ENCODE results near the gene PDGFRB.

The PDGFRB gene

GRCh38 chr5:150113047-150113744, 42.4 kb downstream of the PDGFRB start:
- H3K27me3 ChIP-seq (ENCODE audit: insufficient read depth, poor library complexity, severe bottlenecking): no peaks in the 10 kb centered on the region
- H3K4me3 ChIP-seq (replicated peaks; ENCODE audit: insufficient read depth, low read length): no peak overlapping the region
- DNase-seq (ENCODE audit: low read depth in 1 of 2, low spot score in 1 of 2): peak; percentile 33 to 71
- TF ChIP-seq GABPA (IDR thresholded peaks at IDR 0.05; ENCODE audit: low read depth) (no peak), POLR2AphosphoS5 (IDR thresholded peaks at IDR 0.05; ENCODE audit: low read depth) (no peak), SPI1 (IDR thresholded peaks at IDR 0.05; ENCODE audit: borderline replicate concordance, low read depth) (peak; percentile 91)
- no peak overlapping the region for H3K27ac ChIP-seq (replicated peaks)

GRCh38 chr5:150112201-150113046, 43.2 kb downstream of the PDGFRB start:
- Histone ChIP-seq H3K4me3 (replicated peaks; ENCODE audit: insufficient read depth, low read length) (no peak overlapping the region), H3K27me3 (ENCODE audit: insufficient read depth, poor library complexity, severe bottlenecking) (no peaks in the 10 kb centered on the region), H3K27ac (replicated peaks) (no peak overlapping the region)
- TF ChIP-seq REST (IDR thresholded peaks at IDR 0.05; ENCODE audit: insufficient replicate concordance, low read depth): no peak
- TF ChIP-seq CTCF (IDR thresholded peaks at IDR 0.05; ENCODE audit: insufficient read depth, low read length): no peak
- no peak for TF ChIP-seq SPI1 (IDR thresholded peaks at IDR 0.05; ENCODE audit: borderline replicate concordance, low read depth)
- TF ChIP-seq GABPA (IDR thresholded peaks at IDR 0.05; ENCODE audit: low read depth): no peak
- TF ChIP-seq POLR2AphosphoS5 (IDR thresholded peaks at IDR 0.05; ENCODE audit: low read depth): no peak
- DNase-seq (ENCODE audit: low read depth in 1 of 2, low spot score in 1 of 2): no peak

- Histone ChIP-seq H3K4me3 (replicated peaks; ENCODE audit: insufficient read depth, low read length) (no peak overlapping the region), H3K27me3 (ENCODE audit: insufficient read depth, poor library complexity, severe bottlenecking) (no peaks in the 10 kb centered on the region), H3K27ac (replicated peaks) (no peak overlapping the region)
- no peak for DNase-seq (ENCODE audit: low read depth in 1 of 2, low spot score in 1 of 2)
- TF ChIP-seq SPI1 (IDR thresholded peaks at IDR 0.05; ENCODE audit: borderline replicate concordance, low read depth) (no peak), POLR2AphosphoS5 (IDR thresholded peaks at IDR 0.05; ENCODE audit: low read depth) (no peak), REST (IDR thresholded peaks at IDR 0.05; ENCODE audit: insufficient replicate concordance, low read depth) (no peak), CTCF (IDR thresholded peaks at IDR 0.05; ENCODE audit: insufficient read depth, low read length) (no peak), GABPA (IDR thresholded peaks at IDR 0.05; ENCODE audit: low read depth) (no peak)
Measured at GRCh38 chr5:150111122-150111521, 44.5 kb downstream of the PDGFRB start.

GRCh38 chr5:150109921-150110320, 45.7 kb downstream of the PDGFRB start:
- Histone ChIP-seq H3K27me3 (ENCODE audit: insufficient read depth, poor library complexity, severe bottlenecking) (no peaks in the 10 kb centered on the region), H3K27ac (replicated peaks) (no peak overlapping the region), H3K4me3 (replicated peaks; ENCODE audit: insufficient read depth, low read length) (no peak overlapping the region)
- DNase-seq (ENCODE audit: low read depth in 1 of 2, low spot score in 1 of 2): no peak
- TF ChIP-seq REST (IDR thresholded peaks at IDR 0.05; ENCODE audit: insufficient replicate concordance, low read depth): no peak
- no peak for TF ChIP-seq POLR2AphosphoS5 (IDR thresholded peaks at IDR 0.05; ENCODE audit: low read depth)
- TF ChIP-seq GABPA (IDR thresholded peaks at IDR 0.05; ENCODE audit: low read depth): no peak
- no peak for TF ChIP-seq CTCF (IDR thresholded peaks at IDR 0.05; ENCODE audit: insufficient read depth, low read length)
- no peak for TF ChIP-seq SPI1 (IDR thresholded peaks at IDR 0.05; ENCODE audit: borderline replicate concordance, low read depth)

All from HL-60 (cell line).